Sciatic nerve (tissue), 2 donors: ENCODE measurements around the gene RBM4. TPM values are rescaled to one million over a fixed set of nuclear protein-coding genes. Genes with fewer than 3 reads are reported as not detected.

Source experiments
- ATAC-seq: fragments of 200-7000 bp; cut with Tn5 transposase; one replicate; pipeline ENCODE4 v1.9.1; 2020; ENCODE audit warnings: mild to moderate bottlenecking, moderate library complexity
- DNase-seq: peaks from one replicate; pipeline ENCODE4 v3.0.0-alpha.2; 2020; ENCODE audit warnings: low spot score
- intact Hi-C: fragments of 100-400 bp; cut with DNase I; formaldehyde crosslinking; loops from one replicate; pipeline ENCODE4 v1.14.2; 2022
- total RNA-seq: library from RNA; stranded (reverse); fragmentation: NEBNext Ultra II Directional; extraction: Animal tissue kit (Norgen Biotek cat#: 25700); gene quantifications from one replicate; pipeline ENCODE4 v1.2.1, GENCODE V29; 2021
- donor health status: DM: no; HTN: no; CAD: no.
- donor health status: DM: no; HTN: no; CAD: no.

RBM4 gene
- total RNA-seq, 1 donor from 2014 or later: 88.6 TPM

GRCh38 chr11:66643745-66644437, 5.4 kb downstream of the RBM4 start:
- intact Hi-C loops: no loop called here
- DNase-seq (no peak), ATAC-seq (no peak)

- no peak for ATAC-seq
- intact Hi-C loops: loop anchor here (5.0 kb wide), 1 partner anchor 340 kb away; no protein-coding TSS in a partner anchor
- no peak for DNase-seq
Measured at GRCh38 chr11:66646828-66647227, 8.3 kb downstream of the RBM4 start.

GRCh38 chr11:66649903-66650302, 11.4 kb downstream of the RBM4 start:
- intact Hi-C loops: loop anchor here (5.0 kb wide), 1 partner anchor 337 kb away; no protein-coding TSS in a partner anchor
- no peak for DNase-seq
- ATAC-seq: no peak

- intact Hi-C loops: no loop called here
Measured at GRCh38 chr11:66651016-66651415, 12.5 kb downstream of the RBM4 start.

GRCh38 chr11:66652651-66653050, 14.1 kb downstream of the RBM4 start:
- no peak for ATAC-seq
- DNase-seq: no peak
- intact Hi-C loops: no loop called here

More at GRCh38 chr11:66651016-66651415, 12.5 kb downstream of the RBM4 start:
- no peak for ATAC-seq
- no peak for DNase-seq

GRCh38 chr11:66653123-66653522, 14.6 kb downstream of the RBM4 start:
- DNase-seq (no peak), ATAC-seq (no peak)
- intact Hi-C loops: no loop called here

GRCh38 chr11:66659763-66660162, 21.3 kb downstream of the RBM4 start:
- DNase-seq: no peak
- no peak for ATAC-seq
- intact Hi-C loops: no loop called here

GRCh38 chr11:66663741-66664296, 25.3 kb downstream of the RBM4 start:
- DNase-seq (no peak), ATAC-seq (no peak)
- intact Hi-C loops: no loop called here

- no peak for ATAC-seq
- no peak for DNase-seq
- intact Hi-C loops: no loop called here
Measured at GRCh38 chr11:66665369-66665768, 26.9 kb downstream of the RBM4 start.

GRCh38 chr11:66670816-66671215, 32.3 kb downstream of the RBM4 start:
- intact Hi-C loops: no loop called here
- no peak for ATAC-seq
- DNase-seq: no peak

- ATAC-seq (no peak), DNase-seq (no peak)
- intact Hi-C loops: loop anchor here (5.0 kb wide), 1 partner anchor 268 kb away; no protein-coding TSS in a partner anchor
Measured at GRCh38 chr11:66674964-66675602, 36.6 kb downstream of the RBM4 start.

- DNase-seq (no peak), ATAC-seq (no peak)
- intact Hi-C loops: loop anchor here (5.0 kb wide), 1 partner anchor 269 kb away; no protein-coding TSS in a partner anchor
Measured at GRCh38 chr11:66676282-66676919, 37.9 kb downstream of the RBM4 start.

- ATAC-seq (no peak), DNase-seq (no peak)
- intact Hi-C loops: loop anchor here (5.0 kb wide), 1 partner anchor 270 kb away; no protein-coding TSS in a partner anchor
Measured at GRCh38 chr11:66676931-66677598, 38.6 kb downstream of the RBM4 start.

GRCh38 chr11:66677599-66678375, 39.3 kb downstream of the RBM4 start, which contains the start of gene RBM4B:
Gene RBM4B (minus strand): TSS chr11:66677887. CDS start chr11:66677079, 808 bp downstream.
- intact Hi-C loops: loop anchor here (5.0 kb wide), 1 partner anchor 270 kb away; no protein-coding TSS in a partner anchor
- DNase-seq (peak; percentile 97), ATAC-seq (peak; percentile 99)

- intact Hi-C loops: no loop called here
- ATAC-seq (no peak), DNase-seq (no peak)
Measured at GRCh38 chr11:66680966-66681645, 42.6 kb downstream of the RBM4 start.

- DNase-seq: no peak
- no peak for ATAC-seq
- intact Hi-C loops: no loop called here
Measured at GRCh38 chr11:66683877-66684276, 45.4 kb downstream of the RBM4 start.

- ATAC-seq (no peak), DNase-seq (no peak)
- intact Hi-C loops: no loop called here
Measured at GRCh38 chr11:66684635-66685034, 46.1 kb downstream of the RBM4 start.
